Hematopoietic multipotent progenitor cell treated with erythropoietin and hydrocortisone succinate and interleukin-3 and kit ligand, for 15 days (in vitro differentiated cells): ENCODE data around the gene RASGEF1C.
"Not testable (repeated sequence)": the region's sequence is repeated elsewhere in the genome, so short reads cannot be mapped to it uniquely, and the experiment has no call there.

Source experiments
- DNase-seq: peaks from one replicate; pipeline ENCODE4 v3.0.0-alpha.2; 2015; ENCODE audit warnings: low spot score

Gene RASGEF1C

GRCh38 chr5:180099733-180100611 is 109.0 kb downstream of the RASGEF1C start:
- no peak for DNase-seq

- no peak for DNase-seq
Measured at GRCh38 chr5:180098991-180099732, 109.8 kb downstream of the RASGEF1C start.

DNA sequence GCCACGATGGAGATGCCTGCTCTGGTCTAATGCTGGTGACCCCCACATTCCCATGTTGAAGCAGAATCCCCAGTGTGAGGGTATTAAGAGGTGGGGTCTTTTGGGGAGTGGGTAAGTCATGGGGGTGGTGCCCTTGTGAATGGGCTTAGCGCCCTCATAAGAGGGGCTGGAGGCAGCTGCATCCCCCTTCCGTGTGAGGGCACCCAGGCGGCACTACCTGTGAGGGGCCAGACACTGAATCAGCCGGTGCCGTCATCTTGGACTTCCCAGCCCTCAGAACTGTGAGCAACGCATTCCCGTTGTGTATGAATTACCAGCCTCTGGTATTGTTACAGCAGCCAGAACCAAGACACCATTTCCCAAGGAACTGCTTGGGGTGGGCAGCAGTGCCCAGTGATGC is 110.5 kb downstream of the RASGEF1C start:
- no peak for DNase-seq

DNA sequence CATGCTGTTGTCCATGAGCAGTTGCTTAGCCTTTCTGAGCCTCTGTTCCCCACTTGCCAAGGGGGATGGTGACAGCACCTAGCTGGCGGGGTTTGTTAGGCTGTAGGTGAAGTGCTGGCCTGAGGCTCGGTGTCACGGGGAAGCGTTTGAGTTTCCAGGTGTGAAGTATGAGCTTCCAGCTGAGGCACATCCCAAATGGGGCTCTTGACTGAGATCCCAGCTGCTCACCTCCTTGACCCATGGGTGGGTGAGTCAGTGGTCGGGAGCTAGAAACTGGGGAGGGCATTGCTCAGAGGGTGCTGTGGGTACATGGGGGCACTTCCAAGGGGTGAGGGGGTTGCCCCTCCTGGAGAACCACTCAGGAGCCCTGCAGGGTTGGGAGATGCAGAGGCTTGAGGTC is 111.1 kb downstream of the RASGEF1C start:
- no peak for DNase-seq

GRCh38 chr5:180097163-180097894 is 111.7 kb downstream of the RASGEF1C start:
- DNase-seq: no peak

- DNase-seq: no peak
Measured at GRCh38 chr5:180096616-180097015, 112.4 kb downstream of the RASGEF1C start.

GRCh38 chr5:180095545-180095944 is 113.5 kb downstream of the RASGEF1C start:
- DNase-seq: no peak

- DNase-seq: no peak
Measured at GRCh38 chr5:180093651-180094382, 115.2 kb downstream of the RASGEF1C start.

GRCh38 chr5:180093241-180093640 is 115.8 kb downstream of the RASGEF1C start:
- DNase-seq: no peak

DNA sequence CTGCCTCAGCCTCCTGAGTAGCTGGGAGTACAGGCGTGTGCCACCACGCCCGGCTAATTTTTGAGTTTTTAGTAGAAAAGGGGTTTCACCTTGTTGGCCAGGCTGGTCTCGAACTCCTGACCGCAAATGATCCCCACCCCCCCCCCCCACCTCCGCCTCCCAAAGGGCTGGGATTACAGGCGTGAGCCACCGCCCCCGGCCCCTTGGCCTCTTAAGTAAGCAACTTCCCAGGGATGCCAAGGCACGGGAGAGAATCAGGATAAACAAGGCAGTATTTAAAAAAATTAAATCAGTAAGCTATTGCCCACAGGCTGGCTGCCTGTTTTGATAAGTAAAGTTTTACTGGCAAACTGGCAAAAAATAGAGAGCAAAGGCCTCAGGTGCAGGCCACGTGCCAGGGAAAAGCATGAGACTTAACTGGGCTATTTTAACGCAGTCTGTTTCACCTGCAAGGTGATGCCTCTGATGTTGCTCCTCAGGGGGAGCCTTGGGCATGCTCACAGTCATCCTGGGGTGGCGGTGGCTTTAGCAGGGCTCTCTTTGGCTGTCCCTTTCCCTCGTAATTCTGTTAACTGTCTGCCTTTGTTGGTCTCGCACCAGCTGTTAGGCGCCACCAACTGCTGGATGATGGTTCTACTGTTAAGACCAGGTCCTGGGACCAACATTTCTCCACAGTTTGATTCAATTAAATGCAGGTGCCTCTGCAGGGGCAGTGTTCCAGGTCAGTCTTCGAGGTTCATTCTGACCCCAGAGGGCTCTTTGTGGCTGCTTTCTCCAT is 118.1 kb downstream of the RASGEF1C start:
- no peak for DNase-seq

DNA sequence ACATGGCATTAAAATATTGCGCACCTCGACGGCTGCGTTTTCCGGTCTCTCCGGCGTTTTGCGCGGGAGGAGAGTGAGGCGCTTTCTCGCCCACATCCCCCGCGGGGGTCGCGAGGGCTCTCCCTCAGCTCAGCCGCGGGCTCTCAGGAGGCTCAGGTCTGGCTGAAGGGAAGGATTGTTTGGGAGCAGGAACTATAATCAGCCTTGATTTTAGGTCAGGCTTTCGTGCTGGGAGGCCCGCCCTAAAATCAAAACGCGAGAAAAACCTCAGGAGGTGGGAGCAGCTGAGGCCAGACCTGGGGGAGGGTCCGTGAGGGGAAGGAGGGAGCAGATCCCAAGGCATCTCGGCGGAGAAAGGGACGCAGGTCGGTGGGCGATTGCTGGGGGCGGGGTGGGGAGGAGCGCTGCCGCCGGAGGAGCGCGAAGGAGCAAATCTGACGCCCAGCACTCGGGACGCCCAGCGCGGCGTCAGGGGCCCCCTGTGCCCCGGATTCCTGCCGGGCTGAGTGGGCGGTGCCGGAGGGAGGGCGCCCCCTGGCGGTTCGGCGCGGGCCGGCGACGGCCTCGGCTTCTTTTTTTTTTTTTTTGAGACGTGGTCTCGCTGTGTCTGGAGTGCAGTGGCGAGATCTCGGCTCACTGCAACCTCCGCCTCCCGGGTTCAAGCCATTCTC is 118.8 kb downstream of the RASGEF1C start:
- peak; percentile 47 for DNase-seq

GRCh38 chr5:180089628-180090027 is 119.4 kb downstream of the RASGEF1C start:
- not testable (repeated sequence) for DNase-seq

DNA sequence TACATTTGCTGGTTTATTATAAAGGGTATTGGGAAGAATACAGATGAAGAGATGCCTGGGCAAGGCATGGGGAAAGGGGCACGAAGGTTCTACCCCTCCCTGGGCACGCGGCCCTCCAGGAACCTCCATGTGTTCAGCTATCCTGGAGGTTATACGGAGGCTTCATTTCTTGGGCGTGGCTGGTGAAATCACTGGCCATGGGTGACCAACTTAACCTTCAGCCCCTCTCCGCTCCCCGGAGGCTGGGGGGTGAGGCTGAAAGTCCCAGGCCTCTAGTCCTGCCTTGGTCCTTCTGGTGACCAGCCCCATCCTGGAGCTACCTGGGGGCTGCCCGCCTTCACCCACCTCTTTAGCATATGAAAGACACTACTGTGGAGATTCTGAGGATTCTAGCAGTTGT is 120.5 kb downstream of the RASGEF1C start:
- DNase-seq: no peak

DNA sequence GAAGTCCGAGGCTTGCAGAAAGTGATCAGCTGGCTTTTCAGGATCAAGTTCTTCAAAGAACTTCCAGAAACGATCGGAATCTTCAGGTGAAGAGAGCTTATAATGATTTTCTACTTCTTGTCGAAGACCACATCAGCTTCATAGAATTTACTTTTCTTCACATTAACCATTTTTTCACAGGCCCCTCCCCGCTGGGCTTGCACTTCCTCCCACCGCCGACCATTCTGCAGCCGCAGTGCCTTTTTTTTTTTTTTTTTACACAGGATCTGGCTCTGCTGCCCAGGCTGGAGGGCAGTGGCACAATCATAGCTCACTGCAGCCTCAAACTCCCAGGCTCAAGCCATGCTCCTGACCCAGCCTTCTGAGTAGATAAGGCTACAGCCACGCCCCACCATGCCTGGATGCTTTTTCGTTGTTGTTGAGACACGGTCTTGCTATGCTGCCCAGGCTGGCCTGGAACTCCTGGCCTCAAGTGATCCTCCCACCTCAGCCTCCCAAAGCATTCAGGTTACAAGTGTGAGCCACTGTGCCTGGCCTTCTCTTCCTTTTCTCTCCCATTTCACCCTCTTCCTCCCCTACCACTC is 122.1 kb downstream of the RASGEF1C start:
- DNase-seq: no peak

DNA sequence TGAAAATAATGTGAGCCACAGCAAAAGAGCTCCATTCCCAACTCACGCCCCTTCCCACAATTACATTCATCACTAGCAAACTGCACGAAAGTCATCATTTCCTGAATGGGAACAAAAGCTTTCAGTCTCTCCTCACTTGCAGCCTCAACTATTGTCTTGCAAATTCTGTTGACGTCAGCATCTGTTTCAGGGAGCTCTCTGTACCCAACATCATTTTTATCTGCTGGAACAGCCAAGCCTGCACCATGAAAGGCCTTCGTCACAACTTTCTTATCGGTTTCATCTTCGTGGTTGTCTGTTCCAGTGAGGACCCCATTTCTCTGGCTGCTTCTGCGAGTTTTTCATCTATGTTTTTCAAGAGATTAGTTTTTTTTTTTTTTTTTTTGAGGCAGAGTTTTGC is 123.2 kb downstream of the RASGEF1C start:
- DNase-seq: no peak

GRCh38 chr5:180084638-180085561 is 124.1 kb downstream of the RASGEF1C start:
- DNase-seq: no peak

DNA sequence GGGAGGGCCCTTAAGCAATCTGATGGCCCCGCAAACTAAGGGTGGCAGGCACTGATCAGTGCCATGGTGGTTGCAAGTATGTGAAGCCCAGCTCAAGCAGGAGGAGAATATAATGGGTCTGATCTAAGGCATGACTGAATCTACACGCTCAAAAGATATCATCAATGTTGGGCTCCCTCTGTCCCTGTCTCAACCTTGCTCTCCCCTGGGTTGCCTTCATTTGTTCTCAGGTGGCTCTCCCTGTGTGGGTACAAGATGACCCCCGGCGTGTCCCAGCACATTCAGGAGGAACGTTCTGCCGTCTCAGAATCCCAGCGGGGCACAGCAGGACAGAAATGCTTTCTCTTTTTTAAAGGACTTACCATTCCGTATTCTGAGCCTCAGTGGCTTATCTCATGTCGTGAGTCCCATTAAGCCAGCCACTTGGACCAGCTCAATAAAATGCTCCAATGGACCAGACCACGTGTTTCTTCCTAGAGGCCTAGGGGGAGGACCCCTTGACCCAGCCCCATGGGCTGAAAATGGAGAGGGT is 125.4 kb downstream of the RASGEF1C start:
- DNase-seq: no peak

- no peak for DNase-seq
Measured at GRCh38 chr5:180082633-180083420, 126.2 kb downstream of the RASGEF1C start.
